Fibroblast of lung (primary cell): ENCODE results near the gene PTPRZ1. TPM values are rescaled to one million over a fixed set of nuclear protein-coding genes. Genes with fewer than 3 reads are reported as not detected.

Source experiments
- DNase-seq, 2 donors: peaks; one replicate each; pipeline versions ENCODE4 v3.0.0 to v3.0.0-alpha.2; 2010; ENCODE audit warnings: low read depth in 2 of 2
- H2AFZ ChIP-seq: 2 replicates; pipeline ENCODE4 v1.5.1; 2012; ENCODE audit warnings: low read length, control low read depth, inconsistent platforms
- H3K27ac ChIP-seq: 2 replicates; pipeline ENCODE4 v1.5.1; 2011; ENCODE audit warnings: low read length, control low read depth; ENCODE audit not compliant: insufficient read depth
- H3K27me3 ChIP-seq: 2 replicates; pipeline ENCODE4 v1.5.1; 2011; ENCODE audit warnings: mild to moderate bottlenecking, low read length; ENCODE audit not compliant: control insufficient read depth, insufficient read depth
- H3K36me3 ChIP-seq: 2 replicates; pipeline ENCODE4 v1.5.1; 2011; ENCODE audit warnings: low read length; ENCODE audit not compliant: control insufficient read depth, insufficient read depth
- H3K4me1 ChIP-seq: 2 replicates; pipeline ENCODE4 v1.5.1; 2011; ENCODE audit warnings: low read length; ENCODE audit not compliant: control insufficient read depth, insufficient read depth; ENCODE audit errors: extremely low read depth
- H3K4me2 ChIP-seq: 2 replicates; pipeline ENCODE4 v1.5.1; 2011; ENCODE audit warnings: low read length, control low read depth; ENCODE audit not compliant: insufficient read depth; ENCODE audit errors: extremely low read depth
- H3K4me3 ChIP-seq, 4 experiments: fragments of 200-600 bp in 1 of 4; sonication (generic) in 1 of 4; replicated peaks in 1 of 4; 2 replicates each; pipeline ENCODE4 v1.5.1; 2011 to 2016; ENCODE audit warnings: low read length in 4 of 4, low read depth in 3 of 4, mild to moderate bottlenecking in 3 of 4, control low read depth in 2 of 4, inconsistent platforms in 1 of 4, mixed read lengths in 1 of 4; ENCODE audit not compliant: insufficient read depth in 1 of 4; ENCODE audit errors: control extremely low read depth in 1 of 4
- H3K79me2 ChIP-seq: 2 replicates; pipeline ENCODE4 v1.5.1; 2012; ENCODE audit warnings: mild to moderate bottlenecking, low read length, inconsistent platforms; ENCODE audit not compliant: control insufficient read depth, insufficient read depth
- H3K9ac ChIP-seq: 2 replicates; pipeline ENCODE4 v1.5.1; 2011; ENCODE audit warnings: mild to moderate bottlenecking, low read length, control low read depth; ENCODE audit not compliant: insufficient read depth
- H3K9me3 ChIP-seq: 2 replicates; pipeline ENCODE4 v1.5.1; 2012; ENCODE audit warnings: low read depth, low read length; ENCODE audit not compliant: control insufficient read depth, insufficient read depth
- H4K20me1 ChIP-seq: 2 replicates; pipeline ENCODE4 v1.5.1; 2011; ENCODE audit warnings: low read length; ENCODE audit not compliant: control insufficient read depth, insufficient read depth; ENCODE audit errors: extremely low read depth
- EZH2 ChIP-seq: IDR thresholded peaks from 2 replicates; pipeline ENCODE4 v1.5.1; 2012; ENCODE audit warnings: low read length, control low read depth, mild to moderate bottlenecking; ENCODE audit errors: missing control alignments
- polyA plus RNA-seq, 2 donors: library from polyadenylated mRNA; depleted of rRNA in 1 of 2; stranded (reverse) in 1 of 2; unstranded in 1 of 2; fragments of >200 nt; gene quantifications; 2 replicates each; pipeline ENCODE4 v1.2.1, GENCODE V29; 2011 to 2012; ENCODE audit warnings: missing spikeins in 1 of 2
- total RNA-seq: library from RNA; depleted of rRNA; stranded (reverse); fragments of >200 nt; gene quantifications from 2 replicates; pipeline ENCODE4 v1.2.1, GENCODE V29; 2014
- TF ChIP-seq, protein P1 (sequence below), 2 donors: IDR thresholded peaks in 1 of 2; conservative IDR thresholded peaks in 1 of 2; 1 replicate in 1 of 2; 2 replicates in 1 of 2; pipeline ENCODE4 v1.5.1; 2011 to 2012; ENCODE audit warnings: low read length in 2 of 2, control low read depth in 1 of 2, inconsistent platforms in 1 of 2, low read depth in 1 of 2, mild to moderate bottlenecking in 1 of 2

The PTPRZ1 gene
- total and polyA plus RNA-seq, 2 donors (not counting 1 experiment from before 2014, with no cell fraction given): 0.09 TPM; not detected in 1

GRCh38 chr7:121904120-121904519 lies 31.2 kb downstream of the PTPRZ1 start:
- Histone ChIP-seq H3K36me3 (no peaks in the 10 kb centered on the region), H3K4me1 (no peaks in the 10 kb centered on the region), H3K79me2 (no peaks in the 10 kb centered on the region), H4K20me1 (no peaks in the 10 kb centered on the region), H3K27me3 (no peaks in the 10 kb centered on the region), H3K4me3 (no peak overlapping the region), H3K9me3 (no peaks in the 10 kb centered on the region), H3K27ac (no peak overlapping the region), H2AFZ (no peak overlapping the region), H3K9ac (no peak overlapping the region), H3K4me2 (no peak overlapping the region)
- no peak for DNase-seq
- no peak for TF ChIP-seq EZH2
- TF ChIP-seq, protein P1, sequence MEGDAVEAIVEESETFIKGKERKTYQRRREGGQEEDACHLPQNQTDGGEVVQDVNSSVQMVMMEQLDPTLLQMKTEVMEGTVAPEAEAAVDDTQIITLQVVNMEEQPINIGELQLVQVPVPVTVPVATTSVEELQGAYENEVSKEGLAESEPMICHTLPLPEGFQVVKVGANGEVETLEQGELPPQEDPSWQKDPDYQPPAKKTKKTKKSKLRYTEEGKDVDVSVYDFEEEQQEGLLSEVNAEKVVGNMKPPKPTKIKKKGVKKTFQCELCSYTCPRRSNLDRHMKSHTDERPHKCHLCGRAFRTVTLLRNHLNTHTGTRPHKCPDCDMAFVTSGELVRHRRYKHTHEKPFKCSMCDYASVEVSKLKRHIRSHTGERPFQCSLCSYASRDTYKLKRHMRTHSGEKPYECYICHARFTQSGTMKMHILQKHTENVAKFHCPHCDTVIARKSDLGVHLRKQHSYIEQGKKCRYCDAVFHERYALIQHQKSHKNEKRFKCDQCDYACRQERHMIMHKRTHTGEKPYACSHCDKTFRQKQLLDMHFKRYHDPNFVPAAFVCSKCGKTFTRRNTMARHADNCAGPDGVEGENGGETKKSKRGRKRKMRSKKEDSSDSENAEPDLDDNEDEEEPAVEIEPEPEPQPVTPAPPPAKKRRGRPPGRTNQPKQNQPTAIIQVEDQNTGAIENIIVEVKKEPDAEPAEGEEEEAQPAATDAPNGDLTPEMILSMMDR (conservative IDR thresholded peaks at IDR 0.05 in 1 of 2, IDR thresholded peaks at IDR 0.05 in 1 of 2; ENCODE audit: low read depth in 1 of 2, low read length in 2 of 2): no peak

GRCh38 chr7:121908042-121908441 lies 35.1 kb downstream of the PTPRZ1 start:
- Histone ChIP-seq H3K27me3 (no peaks in the 10 kb centered on the region), H3K9ac (no peak overlapping the region), H3K4me3 (no peak overlapping the region), H3K9me3 (no peaks in the 10 kb centered on the region), H2AFZ (no peak overlapping the region), H4K20me1 (no peaks in the 10 kb centered on the region), H3K4me1 (no peaks in the 10 kb centered on the region), H3K4me2 (no peak overlapping the region), H3K36me3 (no peaks in the 10 kb centered on the region), H3K79me2 (no peaks in the 10 kb centered on the region), H3K27ac (no peak overlapping the region)
- DNase-seq: no peak
- TF ChIP-seq, protein P1 (conservative IDR thresholded peaks at IDR 0.05 in 1 of 2, IDR thresholded peaks at IDR 0.05 in 1 of 2; ENCODE audit: low read depth in 1 of 2, low read length in 2 of 2): no peak
- TF ChIP-seq EZH2: no peak

DNA sequence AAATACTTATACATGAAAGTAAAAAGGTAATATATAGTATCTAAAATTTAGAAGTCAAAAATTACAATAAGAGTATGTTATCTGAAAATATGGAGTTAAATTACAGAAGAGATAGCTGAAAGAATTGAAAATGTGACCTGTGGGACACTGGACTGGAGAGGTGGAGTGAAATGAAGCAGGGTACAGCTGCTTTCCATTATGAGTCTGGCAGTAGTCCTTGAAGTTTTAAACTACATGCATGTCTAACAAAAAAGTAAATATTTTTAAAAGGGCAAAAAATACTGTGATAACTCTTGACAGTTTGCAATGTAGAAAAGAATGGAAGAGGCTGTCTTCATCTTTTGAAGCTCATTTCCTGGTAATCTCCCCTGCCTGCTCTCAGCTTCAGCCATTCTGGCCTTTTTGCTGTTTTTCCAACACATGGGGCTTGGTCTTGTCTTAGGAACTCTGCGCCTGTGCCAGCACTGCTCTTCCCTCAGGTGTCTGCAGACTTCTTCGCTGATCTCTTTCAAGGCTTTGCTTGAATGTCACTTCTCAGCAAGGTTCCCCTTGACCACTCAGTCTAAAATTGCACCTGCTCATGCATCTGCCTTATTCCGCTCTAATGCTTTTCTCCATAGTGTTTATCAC lies 36.9 kb downstream of the PTPRZ1 start:
- Histone ChIP-seq H3K4me1 (no peaks in the 10 kb centered on the region), H3K9me3 (no peaks in the 10 kb centered on the region), H3K27ac (no peak overlapping the region), H3K36me3 (no peaks in the 10 kb centered on the region), H2AFZ (no peak overlapping the region), H3K9ac (no peak overlapping the region), H3K79me2 (no peaks in the 10 kb centered on the region), H3K27me3 (no peaks in the 10 kb centered on the region), H3K4me3 (no peak overlapping the region), H4K20me1 (no peaks in the 10 kb centered on the region), H3K4me2 (no peak overlapping the region)
- DNase-seq: no peak
- TF ChIP-seq EZH2: no peak
- TF ChIP-seq, protein P1 (conservative IDR thresholded peaks at IDR 0.05 in 1 of 2, IDR thresholded peaks at IDR 0.05 in 1 of 2; ENCODE audit: low read depth in 1 of 2, low read length in 2 of 2): no peak
